Measurements from ENCODE around the gene TAL2. TPM values are rescaled to one million over a fixed set of nuclear protein-coding genes. Genes with fewer than 3 reads are reported as not detected.
A peak's percentile ranks its signal among the peaks of the same experiment; 100 is the strongest.

TAL2 gene
- total RNA-seq, 1 donor from 2014 or later: 10.1 TPM

GRCh38 chr9:105706156-105706555 is 43.9 kb downstream of the TAL2 start:
- no peak for DNase-seq (ENCODE audit: low read depth)

DNA sequence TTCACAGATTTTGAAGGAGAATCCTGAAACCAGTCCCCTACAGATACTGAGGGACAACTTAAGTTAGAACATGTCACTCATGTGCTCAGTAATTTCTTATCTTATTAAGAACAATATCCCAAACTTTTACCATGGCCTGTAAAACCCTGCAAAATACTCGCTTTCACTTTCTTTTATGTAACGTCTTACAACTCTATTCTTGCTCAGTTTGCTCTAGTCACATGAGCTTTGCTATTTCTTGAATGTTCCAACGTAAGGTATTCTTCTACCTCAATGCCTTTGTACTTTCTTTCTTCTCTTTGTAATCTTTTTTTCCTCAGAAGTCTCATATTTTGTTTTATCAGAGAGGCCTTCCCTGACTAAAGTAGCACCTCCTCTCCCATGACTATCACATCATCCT is 46.1 kb downstream of the TAL2 start:
- DNase-seq (ENCODE audit: low read depth): no peak

DNA sequence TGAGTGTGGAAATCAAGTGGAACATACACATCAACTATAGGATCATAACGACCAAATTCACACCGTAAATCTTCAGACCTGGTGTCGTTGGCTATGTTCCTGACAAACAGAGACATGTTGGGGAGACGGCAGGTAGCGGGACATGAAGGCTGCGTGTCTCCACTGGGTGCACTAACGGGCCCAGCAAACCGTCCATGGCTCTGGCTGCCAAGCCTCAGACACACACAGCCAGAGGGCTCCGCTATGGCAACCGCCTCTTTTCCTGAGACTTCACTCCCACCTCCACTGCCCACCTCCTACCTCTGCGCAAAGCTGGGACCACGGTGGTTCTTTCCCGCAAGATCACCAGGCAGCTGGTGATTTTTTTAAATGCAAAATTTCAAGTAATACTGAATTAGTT is 48.4 kb downstream of the TAL2 start:
- DNase-seq (ENCODE audit: low read depth): no peak

DNA sequence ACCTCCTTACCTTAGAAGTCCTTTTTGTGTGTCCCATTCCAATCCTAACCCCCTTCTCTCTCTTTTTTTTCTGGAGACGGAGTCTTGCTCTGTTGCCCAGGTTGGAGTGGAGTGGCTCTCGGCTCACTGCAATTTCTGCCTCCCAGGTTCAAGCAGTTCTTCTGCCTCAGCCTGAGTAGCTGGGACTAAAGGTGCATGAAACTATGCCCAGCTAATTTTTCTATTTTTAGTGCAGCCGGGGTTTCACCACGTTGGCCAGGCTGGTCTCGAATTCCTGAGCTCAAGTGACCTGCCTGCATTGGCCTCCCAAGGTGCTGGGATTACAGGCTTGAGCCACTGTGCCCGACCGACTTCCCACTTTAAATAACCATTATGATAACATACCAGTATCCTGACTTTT is 49.6 kb downstream of the TAL2 start:
- DNase-seq (ENCODE audit: low read depth): peak; percentile 22

- DNase-seq (ENCODE audit: low read depth): no peak
Measured at GRCh38 chr9:105712297-105712696, 50.0 kb downstream of the TAL2 start.

Other genes with a start within 250 kb of the TAL2 start
- 17.6 and 18.6 TPM in 2 replicates for gene FSD1L, start 214.4 kb upstream of the TAL2 start, total RNA-seq
- 15.7 and 27.2 TPM in 2 replicates for gene FKTN, start 104.3 kb upstream of the TAL2 start, total RNA-seq
- gene TMEM38B, start 32.1 kb downstream of the TAL2 start, total RNA-seq: 132 and 195 TPM in 2 replicates